CD14-positive monocyte (primary cell): ENCODE results near the gene ACSM2A. TPM values are rescaled to one million over a fixed set of nuclear protein-coding genes. Genes with fewer than 3 reads are reported as not detected.

Experiments
- DNase-seq, 3 donors: peaks; one replicate each; pipeline ENCODE4 v3.0.0-alpha.2; 2011 to 2022
- H2AFZ ChIP-seq: 2 replicates; pipeline ENCODE4 v1.6.0; 2012; ENCODE audit warnings: mild to moderate bottlenecking, low read depth, low read length, inconsistent platforms; ENCODE audit not compliant: insufficient read depth, poor library complexity, severe bottlenecking
- H3K27ac ChIP-seq, 2 donors: 1 replicate in 1 of 2; 2 replicates in 1 of 2; pipeline ENCODE4 v1.5.1; 2012 to 2013; ENCODE audit warnings: low read length in 2 of 2, control low read depth in 1 of 2, inconsistent platforms in 1 of 2, low read depth in 1 of 2, mild to moderate bottlenecking in 1 of 2
- H3K27me3 ChIP-seq, 2 donors: one replicate each; pipeline versions ENCODE4 v1.6.0 to v1.6.1; 2011 to 2013; ENCODE audit warnings: low read length in 2 of 2; ENCODE audit not compliant: control insufficient read depth in 2 of 2, insufficient read depth in 2 of 2
- H3K36me3 ChIP-seq, 2 donors: replicated peaks in 1 of 2; 1 replicate in 1 of 2; 2 replicates in 1 of 2; pipeline versions ENCODE4 v1.5.1 to v1.6.1; 2012 to 2013; ENCODE audit warnings: low read length in 2 of 2, control low read depth in 1 of 2, inconsistent platforms in 1 of 2, mild to moderate bottlenecking in 1 of 2; ENCODE audit not compliant: insufficient read depth in 2 of 2, control insufficient read depth in 1 of 2
- H3K4me1 ChIP-seq, 2 donors: 1 replicate in 1 of 2; 2 replicates in 1 of 2; pipeline versions ENCODE4 v1.5.1 to v1.6.1; 2012 to 2013; ENCODE audit warnings: low read length in 2 of 2, control low read depth in 1 of 2, inconsistent platforms in 1 of 2, mild to moderate bottlenecking in 1 of 2, moderate library complexity in 1 of 2; ENCODE audit not compliant: insufficient read depth in 2 of 2, control insufficient read depth in 1 of 2
- H3K4me2 ChIP-seq: replicated peaks from 2 replicates; pipeline ENCODE3; 2012; ENCODE audit warnings: low read length, moderate library complexity, mild to moderate bottlenecking; ENCODE audit not compliant: poor library complexity, severe bottlenecking; ENCODE audit errors: extremely low read depth
- H3K4me3 ChIP-seq, 3 experiments: fragments of 200-600 bp in 1 of 3; sonication (generic) in 1 of 3; replicated peaks in 1 of 3; 1 replicate in 2 of 3; 2 replicates in 1 of 3; pipeline ENCODE4 v1.5.1; 2011 to 2013; ENCODE audit warnings: low read length in 3 of 3, mild to moderate bottlenecking in 3 of 3, control low read depth in 2 of 3, low read depth in 2 of 3, inconsistent platforms in 1 of 3, moderate library complexity in 1 of 3
- H3K79me2 ChIP-seq: 2 replicates; pipeline ENCODE4 v1.6.0; 2012; ENCODE audit warnings: mild to moderate bottlenecking, control low read depth, inconsistent platforms, low read length, moderate library complexity; ENCODE audit not compliant: insufficient read depth
- H3K9ac ChIP-seq: 2 replicates; pipeline ENCODE4 v1.6.0; 2017; ENCODE audit warnings: low read length, mild to moderate bottlenecking; ENCODE audit not compliant: insufficient read depth, poor library complexity, severe bottlenecking
- H3K9me3 ChIP-seq, 2 donors: replicated peaks in 1 of 2; 1 replicate in 1 of 2; 2 replicates in 1 of 2; pipeline versions ENCODE4 v1.5.1 to v1.6.1; 2012 to 2013; ENCODE audit warnings: low read length in 2 of 2, control low read depth in 1 of 2; ENCODE audit not compliant: control insufficient read depth in 1 of 2, insufficient read depth in 1 of 2
- H4K20me1 ChIP-seq: 2 replicates; pipeline ENCODE4 v1.6.0; 2012; ENCODE audit warnings: mild to moderate bottlenecking, low read length, control low read depth, moderate library complexity; ENCODE audit not compliant: insufficient read depth
- H3K27ac Mint-ChIP-seq, 7 donors: one replicate each; pipeline ENCODE4 v1.8.0; 2020; ENCODE audit warnings: mild to moderate bottlenecking in 7 of 7, mixed read lengths in 7 of 7, moderate library complexity in 6 of 7, inconsistent platforms in 2 of 7
- H3K27me3 Mint-ChIP-seq, 3 donors: one replicate each; pipeline ENCODE4 v1.8.0; 2021 to 2022; ENCODE audit warnings: low read depth in 3 of 3, mild to moderate bottlenecking in 3 of 3, mixed read lengths in 3 of 3, moderate library complexity in 3 of 3, inconsistent platforms in 1 of 3
- H3K36me3 Mint-ChIP-seq, 2 donors: one replicate each; pipeline ENCODE4 v1.8.0; 2020; ENCODE audit warnings: mixed read lengths in 2 of 2, inconsistent platforms in 1 of 2, mild to moderate bottlenecking in 1 of 2
- H3K4me1 Mint-ChIP-seq: one replicate; pipeline ENCODE4 v1.8.0; 2020; ENCODE audit warnings: mild to moderate bottlenecking, mixed read lengths
- H3K4me3 Mint-ChIP-seq, 2 donors: one replicate each; pipeline ENCODE4 v1.8.0; 2020; ENCODE audit warnings: mild to moderate bottlenecking in 2 of 2, mixed read lengths in 2 of 2, moderate library complexity in 1 of 2
- H3K9me3 Mint-ChIP-seq, 7 donors: one replicate each; pipeline ENCODE4 v1.8.0; 2020 to 2022; ENCODE audit warnings: mixed read lengths in 7 of 7, mild to moderate bottlenecking in 6 of 7, moderate library complexity in 6 of 7, inconsistent platforms in 2 of 7
- WGBS: methylation state at CpG from one replicate; pipeline ENCODE4 v1.1.5; 2013; ENCODE audit warnings: missing lambda C conversion rate; ENCODE audit not compliant: insufficient coverage; 5-methylcytosine and 5-hydroxymethylcytosine counted together
- intact Hi-C, 2 donors: fragments of 100-400 bp; cut with micrococcal nuclease; formaldehyde crosslinking; loops; one replicate each; pipeline versions ENCODE4 v1.15.0 to v1.15.1; 2023
- polyA plus RNA-seq, 3 donors: library from polyadenylated mRNA; depleted of rRNA in 1 of 3; unstranded in 2 of 3; stranded (reverse) in 1 of 3; fragments of 300-500 nt in 2 of 3; fragments of >200 nt in 1 of 3; fragmentation: Illumina TruSeq in 2 of 3; gene quantifications; 1 replicate in 2 of 3; 2 replicates in 1 of 3; pipeline ENCODE4 v1.2.3, GENCODE V29; 2012 to 2021
- TF ChIP-seq, protein P1 (sequence below): fragments of 200-600 bp; IDR thresholded peaks from one replicate; pipeline ENCODE4 v1.8.0; 2022; ENCODE audit warnings: antibody characterized with exemption, mild to moderate bottlenecking

Gene ACSM2A
- polyA plus RNA-seq, 3 donors = not detected

GRCh38 chr16:20404637-20405036 is 46.7 kb upstream of the ACSM2A start, which contains the start of gene PDILT:
Gene PDILT (minus strand): TSS chr16:20404737. CDS start chr16:20399300, 5,437 bp downstream.
- peaks cover 0 to 7% (median 7%) of the 10 kb centered on the region in 3 donors for H3K27me3 Mint-ChIP-seq
- H3K27me3 ChIP-seq = no peaks in the 10 kb centered on the region
- no peaks in the 10 kb centered on the region for H3K79me2 ChIP-seq
- no peak within 1 kb of the TSS for H3K9ac ChIP-seq
- H3K9me3 Mint-ChIP-seq = peaks cover 0 to 3% (median 0%) of the 10 kb centered on the region in 7 donors
- no peaks in the 10 kb centered on the region for H3K9me3 ChIP-seq
- intact Hi-C loops = loop anchor here in 1 of 2 donors (2.0 kb wide), 1 partner anchor 20 kb away; no protein-coding TSS in a partner anchor
- peaks cover 6% of the 10 kb centered on the region for H3K4me1 Mint-ChIP-seq
- no peaks in the 10 kb centered on the region for H4K20me1 ChIP-seq
- no peak for DNase-seq
- H3K27ac Mint-ChIP-seq = no peak within 1 kb of the TSS
- H3K36me3 Mint-ChIP-seq = peaks cover 0 to 3% of the 10 kb centered on the region in 2 donors
- TF ChIP-seq, protein P1, sequence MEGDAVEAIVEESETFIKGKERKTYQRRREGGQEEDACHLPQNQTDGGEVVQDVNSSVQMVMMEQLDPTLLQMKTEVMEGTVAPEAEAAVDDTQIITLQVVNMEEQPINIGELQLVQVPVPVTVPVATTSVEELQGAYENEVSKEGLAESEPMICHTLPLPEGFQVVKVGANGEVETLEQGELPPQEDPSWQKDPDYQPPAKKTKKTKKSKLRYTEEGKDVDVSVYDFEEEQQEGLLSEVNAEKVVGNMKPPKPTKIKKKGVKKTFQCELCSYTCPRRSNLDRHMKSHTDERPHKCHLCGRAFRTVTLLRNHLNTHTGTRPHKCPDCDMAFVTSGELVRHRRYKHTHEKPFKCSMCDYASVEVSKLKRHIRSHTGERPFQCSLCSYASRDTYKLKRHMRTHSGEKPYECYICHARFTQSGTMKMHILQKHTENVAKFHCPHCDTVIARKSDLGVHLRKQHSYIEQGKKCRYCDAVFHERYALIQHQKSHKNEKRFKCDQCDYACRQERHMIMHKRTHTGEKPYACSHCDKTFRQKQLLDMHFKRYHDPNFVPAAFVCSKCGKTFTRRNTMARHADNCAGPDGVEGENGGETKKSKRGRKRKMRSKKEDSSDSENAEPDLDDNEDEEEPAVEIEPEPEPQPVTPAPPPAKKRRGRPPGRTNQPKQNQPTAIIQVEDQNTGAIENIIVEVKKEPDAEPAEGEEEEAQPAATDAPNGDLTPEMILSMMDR = no peak
- H3K4me3 Mint-ChIP-seq = no peak within 1 kb of the TSS
- H2AFZ ChIP-seq = no peak within 1 kb of the TSS
- WGBS = 95% methylated on average over 2 of the region's 2 CpGs
- H3K36me3 ChIP-seq = no peaks in the 10 kb centered on the region
- H3K27ac ChIP-seq = no peak within 1 kb of the TSS
- H3K4me2 ChIP-seq = no peak within 1 kb of the TSS
- H3K4me3 ChIP-seq = no peak within 1 kb of the TSS
- H3K4me1 ChIP-seq = peaks cover 8 to 9% of the 10 kb centered on the region in 2 donors

GRCh38 chr16:20409398-20410120 is 41.8 kb upstream of the ACSM2A start, which contains the start of gene ACSM5:
Gene ACSM5 (plus strand): TSS chr16:20409534. CDS start chr16:20411485, 1,951 bp downstream.
- TF ChIP-seq, protein P1 = no peak
- Mint-ChIP-seq H3K27ac (peak within 1 kb of the TSS; percentile 90 to 98 (median 94)), H3K9me3 (peaks cover 0 to 3% (median 0%) of the 10 kb centered on the region in 7 donors), H3K4me1 (peaks cover 17% of the 10 kb centered on the region), H3K27me3 (peaks cover 6 to 9% (median 7%) of the 10 kb centered on the region in 3 donors), H3K36me3 (peaks cover 0 to 3% of the 10 kb centered on the region in 2 donors), H3K4me3 (peak within 1 kb of the TSS in 1 of 2 donors; percentile 51)
- intact Hi-C loops = no loop called here
- H3K27me3 ChIP-seq = peaks cover 0 to 4% of the 10 kb centered on the region in 2 donors
- H3K4me2 ChIP-seq = peak within 1 kb of the TSS; percentile 33
- no peaks in the 10 kb centered on the region for H4K20me1 ChIP-seq
- H3K36me3 ChIP-seq = no peaks in the 10 kb centered on the region
- H2AFZ ChIP-seq = peak within 1 kb of the TSS; percentile 82
- H3K9me3 ChIP-seq = no peaks in the 10 kb centered on the region
- H3K9ac ChIP-seq = peak within 1 kb of the TSS; percentile 61
- H3K4me1 ChIP-seq = peaks cover 21 to 24% of the 10 kb centered on the region in 2 donors
- H3K4me3 ChIP-seq = no peak within 1 kb of the TSS
- DNase-seq = peak; percentile 53 to 70 (median 65)
- H3K79me2 ChIP-seq = no peaks in the 10 kb centered on the region
- peak within 1 kb of the TSS; percentile 92 to 95 for H3K27ac ChIP-seq
- WGBS = 64% methylated on average over 2 of the region's 6 CpGs
